NCI-H2107 treated with DMSO at 0.1 percent for 48 hours (cell line): ENCODE results near the gene RPL41.
"Not testable (repeated sequence)": the region's sequence is repeated elsewhere in the genome, so short reads cannot be mapped to it uniquely, and the experiment has no call there.

Source experiments
- DNase-seq: peaks from one replicate; lab custom pipeline; 2025; ENCODE audit not compliant: unreplicated experiment; lab: John Stamatoyannopoulos, UW

Gene RPL41

DNA sequence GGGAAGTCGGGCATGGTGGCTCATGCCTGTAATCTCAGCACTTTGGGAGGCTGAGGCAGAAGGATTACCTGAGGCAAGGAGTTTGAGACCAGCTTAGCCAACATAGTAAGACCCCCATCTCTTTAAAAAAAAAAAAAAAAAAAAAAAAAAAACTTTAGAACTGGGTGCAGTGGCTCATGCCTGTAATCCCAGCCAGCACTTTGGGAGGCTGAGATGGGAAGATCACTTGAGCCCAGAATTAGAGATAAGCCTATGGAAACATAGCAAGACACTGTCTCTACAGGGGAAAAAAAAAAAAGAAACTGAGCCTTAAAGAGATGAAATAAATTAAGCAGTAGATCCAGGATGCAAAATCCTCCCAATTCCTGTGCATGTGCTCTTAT is 13.8 kb upstream of the RPL41 start:
- no peak for DNase-seq

DNA sequence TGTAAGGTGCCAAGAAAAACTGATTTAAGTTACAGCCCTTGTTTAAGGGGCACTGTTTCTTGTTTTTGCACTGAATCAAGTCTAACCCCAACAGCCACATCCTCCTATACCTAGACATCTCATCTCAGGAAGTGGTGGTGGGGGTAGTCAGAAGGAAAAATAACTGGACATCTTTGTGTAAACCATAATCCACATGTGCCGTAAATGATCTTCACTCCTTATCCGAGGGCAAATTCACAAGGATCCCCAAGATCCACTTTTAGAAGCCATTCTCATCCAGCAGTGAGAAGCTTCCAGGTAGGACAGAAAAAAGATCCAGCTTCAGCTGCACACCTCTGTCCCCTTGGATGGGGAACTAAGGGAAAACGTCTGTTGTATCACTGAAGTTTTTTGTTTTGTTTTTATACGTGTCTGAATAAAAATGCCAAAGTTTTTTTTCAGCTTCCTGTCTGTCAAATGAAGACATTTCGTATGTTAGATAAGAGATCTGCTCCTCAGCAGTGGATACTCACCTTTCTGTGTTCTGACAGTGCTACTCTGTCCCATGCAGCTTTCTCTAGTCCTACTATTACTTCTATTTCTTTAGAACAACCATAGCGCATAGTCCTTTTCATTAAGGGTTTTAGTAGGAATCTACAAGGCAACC is 13.2 kb upstream of the RPL41 start:
- no peak for DNase-seq

DNA sequence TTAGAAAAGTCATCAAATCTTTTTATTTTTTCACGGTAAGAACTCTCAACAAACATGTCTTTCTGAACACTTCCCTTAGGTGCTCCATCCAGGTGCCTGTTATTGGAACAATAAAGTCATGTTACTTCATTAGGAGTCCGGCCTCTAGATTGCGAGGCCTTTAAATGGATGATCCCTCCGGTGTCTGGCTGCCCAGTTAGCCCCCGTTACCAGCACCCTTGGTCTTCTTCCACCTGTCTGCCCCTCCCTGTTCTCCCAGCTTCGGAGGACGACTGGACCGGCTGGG is 12.7 kb upstream of the RPL41 start:
- DNase-seq = no peak

DNA sequence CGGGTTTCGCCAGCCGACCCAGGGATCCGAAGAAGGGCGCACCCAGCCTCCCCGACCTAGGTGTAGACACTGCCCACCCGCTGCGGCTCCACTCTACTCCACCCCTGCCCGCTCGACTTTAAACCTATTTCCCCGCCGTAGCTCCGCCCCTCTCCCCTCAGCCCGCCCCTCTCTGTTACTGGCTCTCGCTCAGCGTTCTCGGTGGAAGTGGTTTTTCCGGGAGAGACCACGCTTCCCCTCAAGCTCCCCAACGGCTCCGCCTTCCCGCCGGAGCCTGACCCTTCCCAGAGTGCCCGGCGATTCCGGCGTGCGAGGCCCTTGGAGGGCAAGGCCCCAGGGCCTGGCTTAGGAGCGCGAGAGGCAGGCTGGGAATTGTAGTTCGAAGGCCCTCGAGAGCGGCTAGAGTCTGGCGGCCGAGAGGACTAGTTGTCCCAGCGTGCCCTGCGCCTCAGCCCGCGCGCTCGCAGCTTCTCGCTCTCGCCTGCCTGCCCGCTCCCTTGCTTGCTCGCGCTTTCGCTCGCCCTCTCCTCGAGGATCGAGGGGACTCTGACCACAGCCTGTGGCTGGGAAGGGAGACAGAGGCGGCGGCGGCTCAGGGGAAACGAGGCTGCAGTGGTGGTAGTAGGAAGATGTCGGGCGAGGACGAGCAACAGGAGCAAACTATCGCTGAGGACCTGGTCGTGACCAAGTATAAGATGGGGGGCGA is 12.2 kb upstream of the RPL41 start, which contains the start of gene PA2G4:
Gene PA2G4, plus strand, starts transcription at position 451 of the 706 bp plus-strand sequence. Its CDS starts 179 bp downstream, at position 630.
- DNase-seq = peak; percentile 98

DNA sequence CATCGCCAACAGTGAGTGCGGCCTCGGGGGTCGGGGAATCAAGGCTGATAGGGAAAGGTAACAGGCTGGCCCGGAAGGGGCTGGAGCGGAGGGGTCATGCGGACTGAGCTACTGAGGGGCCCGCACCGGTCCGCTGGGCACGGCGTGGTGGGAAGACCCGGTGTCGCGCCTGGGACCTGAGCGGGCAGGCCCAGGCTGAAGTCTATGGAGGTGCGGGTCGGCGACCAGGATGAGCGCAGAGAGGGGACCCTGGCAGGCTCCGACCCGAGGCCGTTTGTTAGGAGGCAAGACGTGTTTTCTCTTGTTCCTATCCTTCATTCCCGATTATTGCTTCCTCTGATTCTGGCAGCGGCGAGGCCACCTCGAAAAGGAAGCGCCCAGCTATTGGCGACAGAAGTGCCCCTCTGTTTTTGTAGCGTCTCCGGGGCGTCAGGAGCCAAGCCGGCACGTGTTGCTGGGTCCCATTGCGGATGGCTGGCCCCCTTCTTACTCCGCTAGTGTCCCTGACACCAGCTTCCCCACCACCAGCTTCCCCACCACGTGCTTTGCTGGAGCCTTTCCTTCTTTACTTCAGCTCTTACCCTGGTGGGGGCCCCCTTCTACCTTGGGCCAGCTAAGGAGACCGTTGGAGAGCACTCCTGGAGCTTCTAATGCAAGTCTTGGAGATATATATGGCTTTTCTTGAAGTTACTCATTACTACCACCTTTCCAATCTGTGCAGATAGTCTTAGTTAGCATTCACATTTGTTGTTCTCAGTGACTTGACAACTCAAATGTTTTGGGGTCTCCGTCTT is 11.4 kb upstream of the RPL41 start:
- DNase-seq = no peak

DNA sequence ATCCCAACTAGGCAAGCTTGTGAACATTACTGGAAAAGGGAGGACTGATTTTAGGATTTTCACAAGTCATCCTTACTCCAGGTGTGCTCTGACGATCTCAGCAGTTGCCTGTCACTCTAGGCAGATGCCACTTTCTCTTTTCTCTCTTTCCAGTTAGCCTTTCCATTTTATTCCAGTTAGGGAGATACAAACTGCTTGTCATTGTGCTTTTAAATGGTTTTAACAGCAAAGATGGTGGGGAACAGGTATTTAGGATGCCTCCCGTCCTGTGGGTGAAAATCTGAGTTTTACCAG is 10.9 kb upstream of the RPL41 start:
- no peak for DNase-seq

DNA sequence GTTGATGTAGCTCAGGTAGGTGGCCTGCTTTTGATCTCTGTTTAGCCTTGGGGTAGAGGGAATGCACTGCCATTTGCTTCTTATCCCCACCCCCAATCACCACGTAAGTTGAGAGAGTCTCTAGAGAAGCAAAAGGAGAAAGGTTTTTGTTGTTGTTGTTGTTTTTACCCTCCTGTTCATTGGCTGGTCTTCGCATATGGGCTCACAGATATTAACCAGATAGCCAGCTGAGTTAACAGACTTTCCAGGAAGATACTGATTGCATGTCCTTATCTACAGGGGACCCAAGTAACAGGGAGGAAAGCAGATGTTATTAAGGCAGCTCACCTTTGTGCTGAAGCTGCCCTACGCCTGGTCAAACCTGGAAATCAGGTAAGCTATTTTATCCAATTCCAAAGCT is 9.2 kb upstream of the RPL41 start:
- DNase-seq = no peak

DNA sequence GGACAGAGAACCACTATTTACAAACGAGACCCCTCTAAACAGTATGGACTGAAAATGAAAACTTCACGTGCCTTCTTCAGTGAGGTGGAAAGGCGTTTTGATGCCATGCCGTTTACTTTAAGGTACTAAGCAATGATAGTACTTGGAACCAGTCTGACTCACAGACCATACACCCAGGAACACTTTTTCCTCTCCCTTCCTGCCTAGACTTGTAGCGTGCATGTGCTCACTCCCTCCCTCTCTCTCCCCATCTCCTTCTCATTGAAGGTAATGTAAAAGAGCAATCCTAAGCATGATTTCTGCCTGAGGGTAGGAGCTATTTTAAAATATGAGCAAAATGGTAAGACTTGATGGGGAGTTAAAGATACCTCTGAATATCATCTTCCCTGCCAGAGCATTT is 5.9 kb upstream of the RPL41 start:
- no peak for DNase-seq

DNA sequence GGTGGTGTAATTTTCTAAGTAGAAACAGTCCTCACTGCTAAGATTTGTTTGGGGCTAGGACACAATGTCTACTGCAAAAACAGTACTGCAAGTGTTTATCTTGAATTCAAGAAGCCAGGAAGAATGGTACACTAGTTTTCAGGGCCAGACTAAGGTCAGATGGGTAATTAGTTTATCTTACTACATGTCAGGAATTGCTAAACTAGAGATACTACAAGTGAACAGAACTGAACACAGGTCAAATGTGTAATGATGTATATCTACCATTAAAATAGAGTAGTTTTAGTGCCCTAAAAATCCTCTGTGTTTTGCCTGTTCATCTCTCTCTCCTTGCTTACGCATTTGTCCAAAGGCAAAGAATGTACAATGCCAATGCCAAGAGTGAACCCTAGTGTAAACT is 2.3 kb upstream of the RPL41 start:
- no peak for DNase-seq

DNA sequence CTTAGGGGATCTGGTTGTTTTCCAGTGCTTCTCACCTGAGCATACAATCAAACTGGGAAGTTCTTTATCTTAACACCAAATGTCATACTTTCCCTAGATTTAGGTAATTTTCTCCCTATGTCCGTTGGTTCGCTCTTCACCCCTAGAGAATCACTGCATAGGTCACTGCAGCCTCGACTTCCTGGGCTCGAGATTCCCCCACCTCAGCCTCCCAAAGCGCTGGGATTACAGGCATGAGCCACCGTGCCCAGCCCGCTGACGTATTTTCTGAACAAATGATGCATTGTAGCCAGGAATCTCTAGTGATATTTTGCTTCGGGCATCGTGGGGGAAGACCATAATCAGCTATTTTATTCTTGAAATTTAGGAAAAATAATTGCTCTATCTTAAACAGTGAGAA is 1.1 kb upstream of the RPL41 start:
- DNase-seq = no peak

DNA sequence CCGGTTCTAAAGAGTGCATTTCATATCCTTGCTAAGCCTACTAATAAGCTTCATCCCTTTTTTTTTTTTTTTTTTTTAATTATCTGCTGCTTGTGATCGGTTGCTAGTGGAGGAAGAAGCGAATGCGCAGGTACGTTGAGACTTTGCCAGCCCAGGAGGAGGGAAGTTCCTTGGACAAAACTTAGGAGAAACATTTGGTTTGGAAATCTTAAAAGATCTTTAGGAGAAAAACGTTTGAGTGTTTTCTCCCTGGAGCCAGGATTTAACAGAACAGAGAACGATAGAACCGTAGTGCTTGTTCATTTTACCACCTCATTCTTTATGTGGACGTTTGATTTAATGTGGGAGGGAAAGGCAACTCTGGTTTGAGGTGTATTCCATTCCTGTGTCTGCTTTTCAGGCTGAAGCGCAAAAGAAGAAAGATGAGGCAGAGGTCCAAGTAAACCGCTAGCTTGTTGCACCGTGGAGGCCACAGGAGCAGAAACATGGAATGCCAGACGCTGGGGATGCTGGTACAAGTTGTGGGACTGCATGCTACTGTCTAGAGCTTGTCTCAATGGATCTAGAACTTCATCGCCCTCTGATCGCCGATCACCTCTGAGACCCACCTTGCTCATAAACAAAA is 761 bp downstream of the RPL41 start:
- DNase-seq = not testable (repeated sequence)

DNA sequence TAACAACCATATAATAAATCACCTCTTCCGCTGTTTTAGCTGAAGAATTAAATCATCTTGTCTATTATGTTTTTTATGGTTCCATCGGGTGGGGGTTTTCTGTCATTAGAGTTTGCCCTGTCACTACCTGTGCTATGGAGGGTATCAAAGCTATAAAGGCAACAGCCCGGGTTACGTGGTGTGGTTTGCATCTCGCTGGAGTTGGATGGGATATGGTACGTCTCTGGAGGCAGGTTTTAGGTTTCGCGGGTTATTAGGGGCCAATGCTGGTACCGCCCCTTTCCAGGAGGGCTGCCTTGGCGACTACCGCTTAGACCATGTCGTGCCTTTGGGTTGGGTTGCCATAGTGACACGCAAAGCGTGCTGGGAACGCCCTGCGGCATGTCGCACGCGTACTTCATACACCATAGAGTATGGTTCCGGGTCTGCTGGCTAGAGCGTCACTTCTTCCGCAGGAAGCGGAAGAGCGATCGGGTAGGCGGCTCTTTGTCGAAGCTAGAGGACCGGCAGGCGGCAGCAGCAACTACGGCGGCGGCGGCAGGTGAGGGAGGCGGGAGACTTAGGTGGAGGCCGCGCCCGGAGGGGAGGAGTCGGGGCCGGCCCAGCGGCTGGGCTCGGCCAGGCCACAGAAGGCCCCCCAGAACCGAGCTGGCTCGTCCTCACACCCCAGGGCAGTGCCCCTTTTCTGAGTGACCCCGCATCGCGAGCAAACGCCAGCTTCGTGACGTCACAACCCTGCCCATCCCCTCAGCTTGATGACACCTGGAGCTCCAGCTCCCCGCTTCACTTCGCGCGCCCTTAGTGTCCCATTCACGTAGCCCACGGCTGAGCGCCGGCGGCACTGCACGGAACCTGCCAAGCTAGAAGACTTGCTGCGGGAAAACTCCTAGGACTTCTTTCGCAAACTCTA is 1.6 kb downstream of the RPL41 start, which contains the start of gene ZC3H10:
Gene ZC3H10, plus strand, starts transcription at position 489 of the 910 bp plus-strand sequence. CDS start 2,297 bp downstream, outside the sequence.
- peak; percentile 98 for DNase-seq

DNA sequence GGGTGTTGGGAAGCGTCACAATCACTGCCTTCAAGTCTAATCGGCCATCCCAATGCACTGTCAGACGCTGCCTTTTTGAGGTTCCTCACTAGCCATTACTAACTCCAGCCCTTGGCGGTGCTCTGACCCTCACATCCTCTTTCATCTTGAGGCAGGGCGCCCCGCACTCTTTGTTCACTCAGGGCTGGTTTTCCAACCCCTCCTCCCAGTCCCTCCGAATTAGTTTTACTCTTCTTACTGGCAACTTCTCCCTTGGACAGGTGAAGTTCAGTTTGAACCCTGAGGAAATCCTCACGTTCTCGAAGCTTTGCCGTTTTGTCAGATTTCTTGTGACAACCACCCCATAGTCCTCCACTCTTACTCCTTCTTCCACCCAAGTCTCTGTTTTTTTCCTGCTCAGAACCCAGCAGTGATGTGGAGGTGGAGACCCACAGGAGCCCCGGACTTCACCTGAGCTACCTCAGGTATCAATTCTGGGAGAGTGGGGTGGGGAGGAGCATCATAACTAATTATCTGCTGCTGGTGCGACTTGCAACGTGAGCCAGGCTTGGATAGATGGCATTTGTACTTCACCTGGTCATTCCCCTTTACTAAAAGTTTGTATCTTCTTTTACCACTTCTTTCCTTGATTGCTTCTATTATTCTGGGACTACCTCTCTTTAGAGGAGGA is 2.4 kb downstream of the RPL41 start:
- DNase-seq = no peak

DNA sequence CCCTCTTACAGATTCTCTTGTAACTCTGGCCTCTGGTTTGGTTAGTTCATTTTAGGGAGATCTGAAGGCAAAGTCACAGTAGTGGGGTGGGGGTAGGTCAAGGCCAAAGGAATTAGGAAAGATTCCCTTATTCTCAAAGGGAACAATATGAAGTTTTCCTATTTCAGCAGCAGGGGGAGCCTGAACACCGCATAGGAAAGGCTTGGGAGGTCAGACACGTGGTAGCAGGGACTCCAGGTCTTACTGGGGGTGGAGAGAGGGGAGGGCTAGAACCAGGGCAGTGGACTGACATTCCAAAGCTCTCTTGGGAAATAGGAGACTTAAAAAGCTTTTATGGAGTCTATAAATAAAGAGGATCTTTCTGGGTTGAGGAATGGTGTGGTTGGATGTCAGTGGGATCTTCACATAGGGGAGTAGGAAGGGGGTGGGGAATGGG is 2.9 kb downstream of the RPL41 start:
- peak; percentile 68 for DNase-seq

DNA sequence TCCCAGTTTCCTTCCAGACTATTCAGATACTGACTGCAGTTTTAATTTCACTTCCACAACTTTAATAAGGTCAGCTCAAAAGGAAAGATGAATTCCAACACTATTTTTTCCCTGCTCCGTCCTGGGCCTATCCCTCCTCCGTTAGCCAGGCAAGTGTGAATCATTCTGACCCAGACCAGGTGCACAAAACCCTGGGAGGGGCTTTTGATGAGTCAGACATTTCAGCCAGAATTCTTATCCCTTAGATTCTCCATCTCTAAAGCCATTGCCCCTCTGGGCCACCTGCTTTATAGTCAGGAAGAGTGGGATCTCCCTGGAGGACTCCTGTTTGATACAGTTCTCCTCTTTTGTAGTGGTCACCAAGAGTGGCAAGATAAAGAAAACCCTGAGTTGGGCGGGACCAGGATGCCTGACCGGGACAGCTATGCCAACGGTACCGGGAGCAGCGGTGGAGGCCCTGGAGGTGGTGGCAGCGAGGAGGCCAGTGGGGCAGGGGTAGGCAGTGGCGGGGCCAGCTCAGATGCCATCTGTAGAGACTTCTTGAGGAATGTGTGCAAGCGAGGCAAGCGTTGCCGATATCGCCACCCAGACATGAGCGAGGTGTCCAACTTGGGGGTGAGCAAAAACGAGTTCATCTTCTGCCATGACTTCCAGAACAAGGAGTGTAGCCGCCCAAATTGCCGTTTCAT is 3.9 kb downstream of the RPL41 start:
- no peak for DNase-seq

DNA sequence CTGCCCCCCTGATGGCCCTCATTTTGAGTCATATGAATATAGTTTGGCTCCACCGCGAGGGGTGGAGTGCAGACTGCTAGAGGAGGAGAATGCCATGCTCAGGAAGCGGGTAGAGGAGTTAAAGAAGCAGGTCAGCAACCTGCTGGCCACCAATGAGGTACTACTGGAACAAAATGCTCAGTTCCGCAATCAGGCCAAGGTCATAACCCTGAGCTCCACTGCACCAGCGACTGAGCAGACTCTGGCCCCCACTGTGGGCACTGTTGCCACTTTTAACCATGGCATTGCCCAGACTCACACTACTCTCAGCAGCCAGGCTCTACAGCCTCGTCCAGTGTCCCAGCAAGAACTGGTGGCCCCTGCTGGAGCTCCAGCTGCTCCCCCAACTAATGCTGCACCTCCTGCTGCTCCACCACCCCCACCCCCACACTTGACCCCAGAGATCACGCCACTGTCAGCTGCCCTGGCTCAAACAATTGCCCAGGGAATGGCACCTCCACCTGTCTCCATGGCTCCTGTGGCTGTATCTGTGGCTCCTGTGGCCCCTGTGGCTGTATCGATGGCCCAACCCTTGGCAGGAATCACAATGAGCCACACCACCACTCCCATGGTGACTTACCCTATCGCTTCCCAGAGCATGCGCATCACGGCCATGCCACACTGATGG is 4.9 kb downstream of the RPL41 start:
- DNase-seq = no peak

DNA sequence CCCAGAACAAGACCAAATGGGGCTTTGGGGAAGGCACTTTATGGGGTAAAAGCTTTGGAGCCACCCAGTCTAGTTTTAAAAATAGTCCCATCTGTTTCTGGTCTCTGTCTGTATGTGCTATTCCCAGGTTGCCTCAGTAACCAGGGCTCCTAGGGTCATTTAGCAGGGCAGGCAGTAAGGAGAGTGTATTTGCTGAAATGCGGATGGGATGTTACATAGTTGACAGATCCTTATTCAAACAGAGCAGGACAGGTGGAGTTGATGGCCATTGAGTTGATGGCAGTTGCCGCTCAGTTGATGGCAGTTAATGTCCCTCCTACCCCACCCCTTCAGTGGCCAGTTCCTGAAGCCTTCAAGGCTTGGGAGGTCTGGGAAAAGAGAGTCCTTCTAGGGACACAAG is 6.2 kb downstream of the RPL41 start:
- DNase-seq = no peak

DNA sequence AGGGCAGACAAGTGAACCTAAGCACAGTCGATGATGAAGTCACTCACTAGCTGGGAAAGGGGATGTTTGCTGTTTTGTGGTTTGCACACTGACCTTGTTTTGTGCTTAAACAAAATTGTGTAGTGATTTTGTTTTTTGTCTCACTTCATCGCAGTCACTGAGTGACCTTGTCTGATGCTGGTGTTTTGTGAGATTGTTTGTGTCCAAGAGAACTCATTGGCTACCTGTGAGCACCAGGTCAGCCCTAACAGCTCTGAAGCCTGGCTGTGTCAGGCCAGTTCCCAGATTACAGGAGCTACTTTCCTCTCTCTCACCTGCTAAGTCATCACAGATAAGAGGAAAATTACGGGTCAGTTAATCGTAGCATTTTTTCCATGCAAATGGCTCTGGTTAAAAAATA is 7.7 kb downstream of the RPL41 start:
- no peak for DNase-seq

DNA sequence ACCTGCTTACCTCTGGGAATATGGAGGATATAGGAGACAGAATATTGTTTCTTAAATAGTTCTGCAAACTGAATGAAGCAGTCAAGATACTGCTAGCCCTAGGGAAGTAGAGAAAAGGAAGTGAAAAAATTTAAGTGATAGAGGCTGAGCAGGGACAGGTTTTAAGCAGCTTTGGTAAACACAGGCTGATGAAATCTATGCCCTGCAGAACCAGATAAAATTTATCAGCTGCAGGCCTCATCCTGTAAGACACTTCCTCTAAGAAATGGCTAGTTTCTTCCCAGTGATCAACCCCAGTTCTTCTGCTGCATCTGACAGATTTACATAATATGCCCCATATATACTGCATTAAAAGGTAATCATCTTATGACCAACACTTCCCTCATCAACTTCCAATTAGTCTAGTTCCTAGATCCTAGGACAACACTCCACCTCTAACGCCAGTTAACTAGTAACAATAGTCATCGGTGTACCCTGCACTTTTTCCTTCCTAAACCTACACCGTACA is 10.4 kb downstream of the RPL41 start:
- no peak for DNase-seq
